Suprapubic skin (tissue), 4 donors: ENCODE data around the gene PCDH15.

Experiments used
- EP300 ChIP-seq: sonication (generic); formaldehyde crosslinking; IDR thresholded peaks from one replicate; pipeline ENCODE4 v1.6.1; 2017; ENCODE audit warnings: antibody characterized with exemption
- POLR2AphosphoS5 ChIP-seq, 3 donors: sonication (generic); formaldehyde crosslinking; IDR thresholded peaks; one replicate each; pipeline ENCODE4 v1.6.1; 2017; ENCODE audit warnings: antibody characterized with exemption in 3 of 3
- TF ChIP-seq, protein P1 (sequence below), 2 donors: fragments of 200-600 bp in 1 of 2; fragments of 450-650 bp in 1 of 2; sonication (generic) in 1 of 2; IDR thresholded peaks; one replicate each; pipeline ENCODE4 v1.5.1; 2016 to 2019; ENCODE audit warnings: antibody characterized with exemption in 2 of 2, mild to moderate bottlenecking in 1 of 2, moderate library complexity in 1 of 2

- TF ChIP-seq, protein P1, sequence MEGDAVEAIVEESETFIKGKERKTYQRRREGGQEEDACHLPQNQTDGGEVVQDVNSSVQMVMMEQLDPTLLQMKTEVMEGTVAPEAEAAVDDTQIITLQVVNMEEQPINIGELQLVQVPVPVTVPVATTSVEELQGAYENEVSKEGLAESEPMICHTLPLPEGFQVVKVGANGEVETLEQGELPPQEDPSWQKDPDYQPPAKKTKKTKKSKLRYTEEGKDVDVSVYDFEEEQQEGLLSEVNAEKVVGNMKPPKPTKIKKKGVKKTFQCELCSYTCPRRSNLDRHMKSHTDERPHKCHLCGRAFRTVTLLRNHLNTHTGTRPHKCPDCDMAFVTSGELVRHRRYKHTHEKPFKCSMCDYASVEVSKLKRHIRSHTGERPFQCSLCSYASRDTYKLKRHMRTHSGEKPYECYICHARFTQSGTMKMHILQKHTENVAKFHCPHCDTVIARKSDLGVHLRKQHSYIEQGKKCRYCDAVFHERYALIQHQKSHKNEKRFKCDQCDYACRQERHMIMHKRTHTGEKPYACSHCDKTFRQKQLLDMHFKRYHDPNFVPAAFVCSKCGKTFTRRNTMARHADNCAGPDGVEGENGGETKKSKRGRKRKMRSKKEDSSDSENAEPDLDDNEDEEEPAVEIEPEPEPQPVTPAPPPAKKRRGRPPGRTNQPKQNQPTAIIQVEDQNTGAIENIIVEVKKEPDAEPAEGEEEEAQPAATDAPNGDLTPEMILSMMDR (IDR thresholded peaks at IDR 0.05), result no peak
- TF ChIP-seq POLR2AphosphoS5 (IDR thresholded peaks at IDR 0.05) (no peak), EP300 (no peak)
Observed at GRCh38 chr10:53930648-53931047, 870.4 kb downstream of the PCDH15 start.
